HG03439 (cell line): ENCODE measurements around the gene OR13H1.
"Not testable (repeated sequence)": the region's sequence is repeated elsewhere in the genome, so short reads cannot be mapped to it uniquely, and the experiment has no call there.

Experiments used
- ATAC-seq: cut with Tn5 transposase; IDR thresholded peaks from one replicate; pipeline ENCODE4 v1.9.1; 2021; ENCODE audit warnings: mild to moderate bottlenecking, moderate library complexity; ENCODE audit not compliant: unreplicated experiment

OR13H1 gene, protein sequence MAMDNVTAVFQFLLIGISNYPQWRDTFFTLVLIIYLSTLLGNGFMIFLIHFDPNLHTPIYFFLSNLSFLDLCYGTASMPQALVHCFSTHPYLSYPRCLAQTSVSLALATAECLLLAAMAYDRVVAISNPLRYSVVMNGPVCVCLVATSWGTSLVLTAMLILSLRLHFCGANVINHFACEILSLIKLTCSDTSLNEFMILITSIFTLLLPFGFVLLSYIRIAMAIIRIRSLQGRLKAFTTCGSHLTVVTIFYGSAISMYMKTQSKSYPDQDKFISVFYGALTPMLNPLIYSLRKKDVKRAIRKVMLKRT

DNA sequence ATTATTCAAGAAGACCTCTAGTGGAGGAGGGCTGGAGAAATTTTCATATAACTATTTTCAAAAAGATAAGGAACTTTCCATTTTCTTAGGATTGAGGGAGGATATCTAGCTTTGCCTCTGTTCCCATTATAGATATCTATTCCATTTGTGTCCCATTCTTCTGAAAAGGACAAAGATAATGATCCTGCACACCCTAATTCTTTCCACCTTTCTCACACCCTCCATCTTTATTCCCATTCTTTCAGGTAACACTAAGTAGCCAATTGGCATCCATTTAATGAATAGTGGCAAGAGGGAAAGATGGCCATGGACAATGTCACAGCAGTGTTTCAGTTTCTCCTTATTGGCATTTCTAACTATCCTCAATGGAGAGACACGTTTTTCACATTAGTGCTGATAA lies at the start of gene OR13H1:
Gene OR13H1 (plus strand): TSS at position 301 of the 400 bp plus-strand sequence. CDS start 0 bp downstream, at position 301.
- no peak for ATAC-seq

DNA sequence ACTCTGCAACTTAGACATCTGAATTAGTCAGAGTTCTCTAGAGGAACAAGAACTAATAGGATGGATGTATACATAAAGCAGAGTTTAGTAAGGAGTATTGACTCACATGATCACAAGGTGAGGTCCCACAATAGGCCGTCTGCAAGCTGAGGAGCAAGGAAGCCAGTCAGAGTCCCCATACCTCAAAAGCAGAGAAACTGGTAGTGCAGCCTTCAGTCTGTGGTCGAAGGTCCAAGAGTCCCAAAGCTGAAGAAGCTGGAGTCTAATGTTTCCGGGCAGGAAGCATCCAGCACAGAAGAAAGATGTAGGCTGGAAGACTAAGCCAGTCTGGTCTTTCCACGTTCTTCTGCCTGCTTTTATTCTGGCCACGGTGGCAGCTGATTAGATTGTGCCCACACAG lies 42.3 kb upstream of the OR13H1 start:
- not testable (repeated sequence) for ATAC-seq

DNA sequence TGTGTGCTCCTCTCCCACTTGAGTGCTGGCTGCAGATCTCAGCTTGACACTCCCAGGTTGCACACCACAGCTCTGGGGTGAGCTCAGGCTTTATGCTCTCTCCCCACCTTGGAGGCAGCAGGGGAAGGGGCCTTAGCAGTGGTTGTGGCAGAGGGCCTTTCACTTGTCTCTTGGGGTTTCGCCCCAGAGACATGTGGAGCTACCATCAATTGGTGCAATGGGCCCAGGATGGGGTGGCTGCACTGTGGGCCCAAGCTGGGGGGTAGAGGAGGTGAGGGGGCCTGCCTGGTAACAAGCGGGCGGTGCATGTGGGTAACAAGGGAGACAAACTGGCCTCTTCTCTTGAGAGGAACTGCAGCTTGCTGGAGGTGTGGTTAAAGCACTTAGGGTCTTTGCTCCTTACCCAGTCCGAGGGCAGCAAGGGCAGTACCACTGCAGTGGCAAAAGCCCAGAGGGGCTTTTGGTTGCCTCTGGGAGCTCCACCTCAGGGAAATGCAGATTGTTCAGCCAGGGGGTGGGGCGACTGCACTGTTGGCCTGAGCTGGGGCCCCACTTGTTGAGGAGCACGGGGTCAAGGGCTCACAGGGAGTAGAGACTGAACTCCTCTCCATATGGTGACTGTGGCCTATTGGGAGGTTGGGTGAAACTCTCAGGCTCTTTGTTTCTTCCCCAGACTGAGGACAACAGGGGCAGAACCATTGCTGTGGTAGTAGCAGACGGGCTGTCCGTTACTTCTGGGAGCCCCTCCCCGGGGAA lies 30.5 kb upstream of the OR13H1 start:
- ATAC-seq = no peak

DNA sequence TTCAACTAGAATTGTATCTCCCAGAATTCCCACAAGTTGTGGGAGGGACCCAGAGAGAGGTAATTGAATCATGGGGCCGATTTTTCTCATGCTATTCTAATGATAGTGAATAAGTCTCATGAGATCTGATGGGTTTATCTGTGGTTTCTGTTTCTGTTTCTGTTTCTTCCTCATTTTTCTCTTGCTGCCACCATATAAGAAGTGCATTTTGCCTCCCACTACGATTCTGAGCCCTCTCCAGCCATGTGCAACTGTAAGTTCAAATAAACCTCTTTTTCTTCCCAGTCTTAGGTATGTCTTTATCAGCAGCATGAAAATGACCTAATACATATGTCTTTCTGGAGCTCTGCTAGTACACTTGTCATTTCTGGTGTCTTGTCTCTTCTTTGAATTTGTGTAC lies 22.1 kb upstream of the OR13H1 start:
- ATAC-seq = no peak

DNA sequence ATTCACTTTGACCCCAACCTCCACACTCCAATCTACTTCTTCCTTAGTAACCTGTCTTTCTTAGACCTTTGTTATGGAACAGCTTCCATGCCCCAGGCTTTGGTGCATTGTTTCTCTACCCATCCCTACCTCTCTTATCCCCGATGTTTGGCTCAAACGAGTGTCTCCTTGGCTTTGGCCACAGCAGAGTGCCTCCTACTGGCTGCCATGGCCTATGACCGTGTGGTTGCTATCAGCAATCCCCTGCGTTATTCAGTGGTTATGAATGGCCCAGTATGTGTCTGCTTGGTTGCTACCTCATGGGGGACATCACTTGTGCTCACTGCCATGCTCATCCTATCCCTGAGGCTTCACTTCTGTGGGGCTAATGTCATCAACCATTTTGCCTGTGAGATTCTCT lies 344 bp downstream of the OR13H1 start:
- ATAC-seq = no peak

DNA sequence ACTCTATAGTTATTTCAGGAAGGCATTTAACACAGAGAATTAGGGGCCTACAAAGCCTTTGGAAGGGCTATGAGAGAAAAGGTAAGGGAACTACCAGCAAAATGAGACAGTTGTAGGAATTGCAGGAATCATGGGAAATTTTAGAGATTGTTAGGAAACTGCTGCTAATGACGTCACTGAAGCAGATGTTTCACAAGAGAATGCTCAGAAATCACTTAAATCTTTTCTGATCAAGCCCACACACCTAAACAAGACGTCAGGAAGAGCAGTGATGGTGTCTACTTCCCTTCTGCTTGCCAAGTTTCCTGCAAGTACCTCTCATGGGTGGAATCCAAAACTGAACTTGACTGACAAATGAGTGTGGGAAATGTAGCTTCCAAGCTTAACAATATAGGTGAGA lies 5.1 kb downstream of the OR13H1 start:
- ATAC-seq = no peak

DNA sequence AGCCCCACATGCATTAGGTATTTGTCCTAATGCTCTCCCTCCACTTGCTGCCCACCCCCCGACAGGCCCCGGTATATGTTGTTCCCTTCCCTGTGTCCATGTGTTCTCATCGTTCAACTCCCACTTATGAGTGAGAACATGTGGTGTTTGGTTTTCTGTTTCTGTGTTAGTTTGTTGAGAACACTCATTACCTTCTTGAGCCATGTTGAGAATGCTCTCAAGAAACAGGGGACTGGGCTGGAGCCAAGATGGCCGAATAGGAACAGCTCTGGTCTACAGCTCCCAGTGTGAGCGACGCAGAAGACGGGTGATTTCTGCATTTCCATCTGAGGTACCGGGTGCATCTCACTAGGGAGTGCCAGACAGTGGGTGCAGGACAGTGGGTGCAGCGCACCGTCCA lies 8.6 kb downstream of the OR13H1 start:
- not testable (repeated sequence) for ATAC-seq

DNA sequence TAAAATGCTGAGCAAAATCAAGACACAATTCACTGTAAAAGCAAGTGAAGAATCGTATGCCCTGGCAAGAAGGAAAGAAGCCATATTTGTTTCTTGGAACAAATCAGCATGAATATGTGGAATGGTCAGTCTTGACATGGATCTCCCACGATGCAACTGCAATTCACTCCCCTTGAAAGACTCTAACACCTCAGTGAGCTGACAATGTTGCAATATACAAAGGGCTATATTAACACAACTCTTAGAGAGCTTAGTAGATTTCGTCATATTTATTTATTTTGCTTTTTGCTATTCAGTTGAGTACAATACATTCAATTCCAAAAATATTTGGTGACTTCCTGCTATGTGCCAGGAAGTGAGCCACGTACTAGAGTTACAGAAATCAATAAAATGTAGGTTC lies 14.7 kb downstream of the OR13H1 start:
- no peak for ATAC-seq

DNA sequence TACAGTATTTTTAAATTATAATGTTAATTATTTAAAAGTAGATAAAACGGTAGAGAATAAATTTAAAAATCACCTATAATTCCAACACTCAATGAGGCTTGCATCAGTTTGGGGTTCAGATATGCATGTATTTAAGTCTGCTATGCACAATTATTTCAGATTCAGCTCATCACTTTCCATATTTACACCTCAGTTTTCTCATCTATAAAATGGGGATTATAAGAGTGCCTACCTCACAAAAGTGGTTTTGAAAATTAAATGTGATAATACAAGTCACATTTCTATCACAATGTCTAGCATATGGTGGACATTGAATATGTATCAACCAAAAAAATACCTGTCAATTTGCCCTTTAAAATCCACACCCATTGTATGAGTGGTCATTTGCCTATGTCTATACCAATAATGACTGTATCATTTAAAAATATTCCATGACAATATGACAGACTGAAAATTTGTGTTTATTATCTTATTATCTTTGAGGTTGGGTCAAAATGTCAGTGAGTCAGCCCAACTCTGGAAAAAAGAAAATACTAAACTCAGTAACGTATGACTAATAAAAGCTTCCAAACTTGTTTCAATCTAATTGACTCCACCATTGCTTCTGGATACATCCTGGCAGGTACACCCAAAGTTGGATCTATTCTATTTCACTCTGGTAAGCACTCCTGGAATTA lies 20.8 kb downstream of the OR13H1 start:
- no peak for ATAC-seq

DNA sequence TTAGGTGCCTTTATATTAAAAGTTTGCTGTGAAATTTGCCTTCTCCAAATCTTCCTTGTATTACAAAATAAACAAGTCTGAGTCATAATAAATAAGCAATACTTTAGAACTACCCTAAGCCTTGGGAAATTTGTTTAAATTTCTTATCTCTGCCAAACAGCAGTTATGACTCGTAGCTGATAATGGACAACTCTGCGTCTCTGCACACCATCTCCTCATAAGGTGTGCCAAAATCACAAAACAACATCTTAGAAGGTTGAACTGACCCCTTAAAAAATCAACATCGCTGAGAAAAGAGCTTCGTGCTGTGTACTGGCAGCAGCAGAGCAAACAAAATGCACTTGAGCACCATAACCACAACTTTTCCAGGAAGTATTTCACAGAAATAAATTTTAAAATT lies 22.0 kb downstream of the OR13H1 start:
- ATAC-seq = no peak

DNA sequence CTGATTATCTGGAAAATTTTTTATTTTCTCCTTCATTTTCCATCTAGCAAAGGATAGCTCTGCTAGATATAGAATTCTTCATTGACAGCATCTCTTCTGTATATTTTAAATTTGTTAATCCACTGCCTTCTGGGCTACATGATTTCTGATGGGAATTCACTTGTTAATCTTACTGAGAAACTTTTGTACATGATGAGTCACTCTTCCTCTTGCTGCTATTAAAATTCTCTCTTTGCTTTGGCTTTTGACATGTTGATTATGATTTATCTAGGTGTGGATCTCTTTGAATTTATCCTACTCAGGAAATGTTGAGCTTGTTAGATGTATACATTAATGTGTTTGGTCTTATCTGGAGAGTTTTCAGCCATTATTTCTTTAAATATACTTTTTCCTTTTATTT lies 27.5 kb downstream of the OR13H1 start:
- no peak for ATAC-seq

DNA sequence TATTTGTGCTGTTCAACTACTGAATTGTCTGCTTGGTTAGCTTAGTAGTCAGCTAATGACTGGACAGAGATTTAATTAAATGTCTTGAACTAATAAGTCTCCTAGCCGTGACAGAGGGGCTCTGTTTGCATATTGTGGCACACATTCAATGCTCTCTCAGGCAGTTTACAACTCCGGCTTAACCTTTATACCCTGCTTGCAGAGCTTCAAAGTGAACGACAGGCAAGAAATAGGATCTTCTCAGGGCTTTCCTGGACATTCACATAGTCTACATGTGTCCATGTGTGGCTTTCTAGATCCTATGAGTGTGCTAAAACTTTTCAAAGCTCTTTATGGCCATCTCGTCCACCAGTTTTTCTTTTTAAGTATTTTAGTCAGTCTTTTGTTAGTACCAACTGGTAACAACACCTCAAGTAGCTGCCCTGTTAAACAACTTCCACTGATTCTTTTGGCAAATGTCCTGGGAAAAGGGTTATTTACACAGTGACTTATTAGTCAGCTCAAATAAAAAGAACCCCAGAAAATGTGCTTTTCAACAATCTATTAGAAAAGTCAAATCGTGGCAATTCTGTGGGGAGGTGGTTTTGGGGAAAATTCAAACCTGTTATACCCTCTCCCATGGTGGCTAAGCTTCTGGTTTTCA lies 28.6 kb downstream of the OR13H1 start:
- ATAC-seq = no peak

DNA sequence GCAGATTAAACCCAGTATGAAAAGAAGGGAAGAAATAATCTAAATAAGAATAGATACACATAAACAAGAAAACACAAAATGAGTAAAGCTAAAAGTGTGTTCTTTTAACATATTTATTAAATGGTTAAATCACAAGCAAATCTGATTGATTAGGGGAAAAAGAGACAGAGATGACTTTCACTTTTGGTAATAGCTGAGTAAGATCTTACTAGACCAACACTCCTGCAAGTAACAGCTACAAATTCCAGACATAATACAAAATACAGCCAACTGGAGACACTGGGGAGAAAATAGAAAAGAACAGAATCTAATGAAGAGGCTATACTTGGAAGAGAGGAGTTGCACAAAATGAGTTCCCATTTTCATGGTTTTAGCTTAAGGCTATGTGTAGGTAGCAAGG lies 33.5 kb downstream of the OR13H1 start:
- ATAC-seq = no peak

DNA sequence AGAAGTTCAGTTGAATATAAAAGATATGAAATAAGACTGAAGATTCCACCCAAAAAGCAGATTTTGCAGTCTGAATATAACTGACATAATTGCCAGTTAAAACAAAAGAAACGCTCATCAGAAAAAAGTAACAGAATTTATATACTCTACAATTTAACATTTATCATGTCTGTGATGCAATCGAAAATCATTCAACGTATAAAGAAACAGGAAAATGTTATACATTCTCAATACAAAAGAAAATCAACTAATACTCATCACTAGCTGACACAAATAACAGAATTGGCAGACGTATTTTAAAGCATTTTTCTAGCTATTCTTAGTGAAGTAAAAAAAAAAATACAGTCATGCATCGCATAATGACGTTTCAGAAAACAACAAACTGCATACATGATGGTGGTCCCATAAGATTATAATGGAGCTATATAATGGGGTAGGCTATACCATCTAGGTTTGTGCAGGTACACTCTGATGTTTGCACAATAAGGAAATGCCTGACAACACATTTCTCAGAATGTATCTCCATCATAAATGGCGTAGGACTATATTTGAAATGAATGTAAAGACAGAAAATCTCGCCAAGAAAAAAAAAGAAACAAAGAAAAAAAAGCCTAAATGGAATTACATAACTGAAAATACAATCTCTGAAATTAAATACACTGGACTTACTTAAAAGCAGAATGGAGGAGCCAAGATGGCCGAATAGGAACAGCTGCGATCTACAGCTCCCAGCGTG lies 34.3 kb downstream of the OR13H1 start:
- ATAC-seq = no peak

DNA sequence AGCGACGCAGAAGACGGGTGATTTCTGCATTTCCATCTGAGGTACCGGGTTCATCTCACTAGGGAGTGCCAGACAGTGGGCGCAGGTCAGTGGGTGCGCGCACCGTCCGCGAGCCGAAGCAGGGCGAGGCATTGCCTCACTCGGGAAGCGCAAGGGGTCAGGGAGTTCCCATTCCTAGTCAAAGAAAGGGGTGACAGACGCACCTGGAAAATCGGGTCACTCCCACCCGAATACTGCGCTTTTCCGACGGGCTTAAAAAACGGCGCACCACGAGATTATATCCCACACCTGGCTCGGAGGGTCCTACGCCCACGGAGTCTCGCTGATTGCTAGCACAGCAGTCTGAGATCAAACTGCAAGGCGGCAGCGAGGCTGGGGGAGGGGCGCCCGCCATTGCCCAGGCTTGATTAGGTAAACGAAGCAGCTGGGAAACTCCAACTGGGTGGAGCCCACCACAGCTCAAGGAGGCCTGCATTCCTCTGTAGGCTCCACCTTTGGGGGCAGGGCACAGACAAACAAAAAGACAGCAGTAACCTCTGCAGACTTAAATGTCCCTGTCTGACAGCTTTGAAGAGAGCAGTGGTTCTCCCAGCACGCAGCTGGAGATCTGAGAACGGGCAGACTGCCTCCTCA lies 35.0 kb downstream of the OR13H1 start:
- not testable (repeated sequence) for ATAC-seq

DNA sequence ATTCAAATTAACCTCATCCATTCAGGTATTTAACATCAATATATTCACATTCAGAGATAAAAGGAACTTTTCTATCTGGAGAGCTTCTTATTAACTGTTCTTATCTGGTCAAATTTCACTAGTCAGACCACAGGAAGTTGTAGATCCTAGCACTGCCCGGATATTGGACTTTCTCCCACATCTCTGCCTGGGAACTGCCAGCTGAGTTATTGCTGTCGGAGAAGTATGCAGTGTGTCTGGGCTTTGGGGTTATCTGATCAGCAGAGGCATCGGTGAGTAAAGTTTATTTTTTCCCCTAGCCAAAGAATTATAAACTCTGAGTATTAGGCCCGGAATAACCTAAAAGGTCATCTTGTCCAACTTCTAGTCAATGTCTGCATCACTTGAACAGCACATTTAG lies 45.1 kb downstream of the OR13H1 start:
- ATAC-seq = no peak
